ENCODE results near the gene ECM2.

GRCh38 chr9:92506184-92506857 is 29.5 kb downstream of the ECM2 start:
- TF ChIP-seq EZH2 (IDR thresholded peaks at IDR 0.05; ENCODE audit: insufficient read depth, poor library complexity, severe bottlenecking) (no peak), EZH2phosphoT487 (IDR thresholded peaks at IDR 0.05; ENCODE audit: insufficient read depth, low read depth) (no peak)

Data from GM23248 (cell line).